ENCODE results near the gene DUSP11. TPM values are rescaled to one million over a fixed set of nuclear protein-coding genes. Genes with fewer than 3 reads are reported as not detected.

DUSP11 gene
- total and polyA plus RNA-seq, 2 of the 13 experiments (the other 11 are each of a cell fraction or from before 2014, with no cell fraction given): 30.5 to 36.2 TPM

GRCh38 chr2:73821669-73822068, 41.8 kb upstream of the DUSP11 start (continued):
- TF ChIP-seq GMEB1 (CRISPR knock-in tag; IDR thresholded peaks at IDR 0.05; ENCODE audit: borderline replicate concordance): no peak
- TF ChIP-seq ELF3 (CRISPR knock-in tag; IDR thresholded peaks at IDR 0.05): no peak
- TF ChIP-seq PRPF4 (IDR thresholded peaks at IDR 0.05; ENCODE audit: low read depth, low read length, poor library complexity, severe bottlenecking): no peak
- TF ChIP-seq HNRNPLL (IDR thresholded peaks at IDR 0.05; ENCODE audit: low read depth, low read length, poor library complexity, severe bottlenecking): no peak
- TF ChIP-seq TAF1 (CRISPR knock-in tag; IDR thresholded peaks at IDR 0.05): no peak
- TF ChIP-seq SMAD9 (CRISPR knock-in tag; IDR thresholded peaks at IDR 0.05): no peak
- no peak for TF ChIP-seq NR3C1 (CRISPR knock-in tag; IDR thresholded peaks at IDR 0.05)
- TF ChIP-seq PHB2 (IDR thresholded peaks at IDR 0.05; ENCODE audit: partially characterized antibody): no peak

GRCh38 chr2:73821227-73821626, 41.3 kb upstream of the DUSP11 start:
- in situ Hi-C loops (cut with HindIII; ENCODE audit: extremely low pct_ligation_motif_present, low pct_unique_long_range_greater_than_20kb): no loop called here
- Histone ChIP-seq H3K4me1 (ENCODE audit: insufficient read depth, low read length) (no peaks in the 10 kb centered on the region), H2AFZ (ENCODE audit: low read length) (no peak overlapping the region), H3K36me3 (replicated peaks in 1 of 2; ENCODE audit: control insufficient read depth in 1 of 2, insufficient read depth in 2 of 2, low read length in 2 of 2) (no peaks in the 10 kb centered on the region), H3K4me3 (replicated peaks in 1 of 3; ENCODE audit: insufficient read depth in 1 of 3, low read depth in 2 of 3, low read length in 3 of 3) (no peak overlapping the region), H3K4me2 (ENCODE audit: low read depth, low read length) (no peak overlapping the region), H3K9ac (ENCODE audit: insufficient read depth, low read depth, low read length) (no peak overlapping the region), H3K79me2 (ENCODE audit: insufficient read depth, low read length) (no peaks in the 10 kb centered on the region), H3K27ac (ENCODE audit: extremely low read length, insufficient read depth, low read length) (no peak overlapping the region), H4K20me1 (ENCODE audit: insufficient read depth, low read length) (no peaks in the 10 kb centered on the region), H3K27me3 (ENCODE audit: control insufficient read depth in 1 of 2, insufficient read depth in 2 of 2, low read length in 2 of 2) (peaks cover 3 to 9% of the 10 kb centered on the region in 2 experiments; a peak in 3 of 5 replicates), H3K9me3 (ENCODE audit: low read length) (no peaks in the 10 kb centered on the region)
- WGBS (ENCODE audit: low lambda C conversion rate): 3% methylated on average over 2 of the region's 2 CpGs
- BruUV-seq (replicated peaks): no TSS peak
- DNase-seq (ENCODE audit: low spot score) (no peak), FAIRE-seq (no peak), ATAC-seq (no peak)
- ChIA-PET POLR2A (no interaction called here), CTCF (ENCODE audit: low intra/inter-chr PET ratio, low total read pairs) (no interaction called here)
- intact Hi-C loops (cut with micrococcal nuclease; ENCODE audit: unreplicated experiment): no loop called here
- TF ChIP-seq MYC (CRISPR knock-in tag; IDR thresholded peaks at IDR 0.05; ENCODE audit: borderline replicate concordance): no peak
- no peak for TF ChIP-seq ZBTB46 (CRISPR knock-in tag; IDR thresholded peaks at IDR 0.05; ENCODE audit: borderline replicate concordance)
- TF ChIP-seq KMT2B (CRISPR knock-in tag; IDR thresholded peaks at IDR 0.05): no peak
- no peak for TF ChIP-seq ZNF205 (CRISPR knock-in tag; IDR thresholded peaks at IDR 0.05)
- TF ChIP-seq FOXJ3 (CRISPR knock-in tag; IDR thresholded peaks at IDR 0.05; ENCODE audit: borderline replicate concordance): no peak
- TF ChIP-seq ATF2 (CRISPR knock-in tag; IDR thresholded peaks at IDR 0.05): no peak
- TF ChIP-seq THAP8 (CRISPR knock-in tag; IDR thresholded peaks at IDR 0.05; ENCODE audit: borderline replicate concordance): no peak
- TF ChIP-seq ZNF276 (CRISPR knock-in tag; IDR thresholded peaks at IDR 0.05; ENCODE audit: low read depth): no peak
- no peak for TF ChIP-seq ZNF713 (CRISPR knock-in tag; IDR thresholded peaks at IDR 0.05)
